Stimulated activated CD8-positive, alpha-beta memory T cell treated with anti-CD3 and anti-CD28 coated beads, Interleukin-4, amount 100 ng/mL, for 24 hours (primary cell): Measurements from ENCODE around the gene P4HTM.
"Not testable (repeated sequence)": the region's sequence is repeated elsewhere in the genome, so short reads cannot be mapped to it uniquely, and the experiment has no call there.

Experiments
- DNase-seq: peaks from one replicate; pipeline ENCODE4 v3.0.0-alpha.2; 2020; ENCODE audit warnings: low read depth

Gene P4HTM

GRCh38 chr3:49007771-49008528, 17.9 kb downstream of the P4HTM start:
- DNase-seq: peak; percentile 75

- not testable (repeated sequence) for DNase-seq
Measured at GRCh38 chr3:49008627-49009026, 18.6 kb downstream of the P4HTM start.

- DNase-seq: no peak
Measured at GRCh38 chr3:49009396-49009795, 19.4 kb downstream of the P4HTM start.

GRCh38 chr3:49012441-49013017, 22.5 kb downstream of the P4HTM start:
- no peak for DNase-seq

GRCh38 chr3:49013113-49013737, 23.2 kb downstream of the P4HTM start:
- no peak for DNase-seq

GRCh38 chr3:49013738-49014660, 24.0 kb downstream of the P4HTM start:
- no peak for DNase-seq

- no peak for DNase-seq
Measured at GRCh38 chr3:49015072-49015471, 25.0 kb downstream of the P4HTM start.

- DNase-seq: no peak
Measured at GRCh38 chr3:49015765-49016164, 25.7 kb downstream of the P4HTM start.

- no peak for DNase-seq
Measured at GRCh38 chr3:49016414-49017228, 26.6 kb downstream of the P4HTM start.

- no peak for DNase-seq
Measured at GRCh38 chr3:49017229-49017970, 27.4 kb downstream of the P4HTM start.

GRCh38 chr3:49017971-49018706, 28.1 kb downstream of the P4HTM start, which contains the start of gene DALRD3:
Gene DALRD3 (minus strand): TSS chr3:49018580. CDS start chr3:49018564, 16 bp downstream.
- peak; percentile 50 for DNase-seq

GRCh38 chr3:49018707-49019006, 28.6 kb downstream of the P4HTM start:
- DNase-seq: no peak

- DNase-seq: no peak
Measured at GRCh38 chr3:49019941-49020329, 29.9 kb downstream of the P4HTM start.

GRCh38 chr3:49020330-49021212, 30.5 kb downstream of the P4HTM start:
- DNase-seq: peak; percentile 18

GRCh38 chr3:49021213-49021812, 31.3 kb downstream of the P4HTM start:
- DNase-seq: peak; percentile 98

GRCh38 chr3:49021813-49022687, 32.0 kb downstream of the P4HTM start, which contains the start of gene NDUFAF3:
Gene NDUFAF3 (plus strand): TSS chr3:49022121. CDS start chr3:49022145, 24 bp downstream.
- peak; percentile 88 for DNase-seq

GRCh38 chr3:49022688-49023171, 32.7 kb downstream of the P4HTM start:
- DNase-seq: no peak
